Suprapubic skin (tissue), 4 donors: ENCODE data around the gene INPP4B. TPM values are rescaled to one million over a fixed set of nuclear protein-coding genes. Genes with fewer than 3 reads are reported as not detected.

Source experiments
- DNase-seq, 2 donors: peaks; one replicate each; pipeline ENCODE4 v3.0.0-alpha.2; 2019; ENCODE audit warnings: low spot score in 2 of 2
- H3K27ac ChIP-seq: fragments of 200-600 bp; sonication (generic); one replicate; pipeline ENCODE4 v1.5.1; 2019
- H3K27me3 ChIP-seq: fragments of 200-600 bp; sonication (generic); one replicate; pipeline ENCODE4 v1.5.1; 2019
- H3K36me3 ChIP-seq: fragments of 200-600 bp; sonication (generic); one replicate; pipeline ENCODE4 v1.5.1; 2019
- H3K4me1 ChIP-seq: fragments of 200-600 bp; sonication (generic); one replicate; pipeline ENCODE4 v1.5.1; 2019
- H3K4me3 ChIP-seq: fragments of 200-600 bp; sonication (generic); one replicate; pipeline ENCODE4 v1.5.1; 2019; ENCODE audit warnings: mild to moderate bottlenecking
- H3K9me3 ChIP-seq: fragments of 200-600 bp; sonication (generic); one replicate; pipeline ENCODE4 v1.5.1; 2019
- EP300 ChIP-seq: sonication (generic); formaldehyde crosslinking; IDR thresholded peaks from one replicate; pipeline ENCODE4 v1.6.1; 2017; ENCODE audit warnings: antibody characterized with exemption
- POLR2A ChIP-seq, 2 donors: fragments of 450-650 bp; IDR thresholded peaks; one replicate each; pipeline ENCODE4 v1.6.1; 2017; ENCODE audit warnings: antibody characterized with exemption in 2 of 2, mild to moderate bottlenecking in 2 of 2, moderate library complexity in 2 of 2
- POLR2AphosphoS5 ChIP-seq, 3 donors: sonication (generic); formaldehyde crosslinking; IDR thresholded peaks; one replicate each; pipeline ENCODE4 v1.6.1; 2017; ENCODE audit warnings: antibody characterized with exemption in 3 of 3
- WGBS: methylation state at CpG from one replicate; pipeline ENCODE4 v1.1.5; 2018; 5-methylcytosine and 5-hydroxymethylcytosine counted together
- total RNA-seq, 4 donors: library from RNA; depleted of rRNA; stranded (reverse); fragments of >200 nt; gene quantifications; one replicate each; pipeline ENCODE4 v1.1.0, GENCODE V29; 2016
- TF ChIP-seq, protein P1 (sequence below), 2 donors: fragments of 200-600 bp in 1 of 2; fragments of 450-650 bp in 1 of 2; sonication (generic) in 1 of 2; IDR thresholded peaks; one replicate each; pipeline ENCODE4 v1.5.1; 2016 to 2019; ENCODE audit warnings: antibody characterized with exemption in 2 of 2, mild to moderate bottlenecking in 1 of 2, moderate library complexity in 1 of 2

Gene INPP4B
- total RNA-seq, 4 donors from 2014 or later = 12.4 to 27.4 (median 17.4) TPM

DNA sequence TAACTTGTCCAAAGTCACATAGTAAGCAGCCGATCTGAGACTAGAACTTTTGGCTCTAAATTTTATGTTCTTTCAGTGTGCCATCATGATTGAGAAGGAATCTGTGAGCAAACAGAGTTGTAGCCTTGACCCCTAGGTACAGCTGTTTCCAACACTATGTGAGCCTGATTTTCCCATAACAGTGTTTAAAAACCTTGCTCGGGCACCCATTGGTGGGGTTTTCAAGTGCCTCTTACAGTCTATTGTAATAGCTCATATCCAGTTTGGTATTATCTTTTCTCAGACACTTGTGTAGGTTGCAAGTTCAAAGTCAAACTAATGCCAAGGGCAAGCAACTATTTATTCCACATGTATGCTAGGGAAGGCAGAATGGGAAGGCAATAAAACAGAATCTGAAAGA lies 467.9 kb downstream of the INPP4B start:
- WGBS = 84% methylated on average over 2 of the region's 2 CpGs
- H3K36me3 ChIP-seq = no peaks in the 10 kb centered on the region
- H3K9me3 ChIP-seq = no peaks in the 10 kb centered on the region
- H3K27ac ChIP-seq = no peak overlapping the region
- no peak overlapping the region for H3K4me3 ChIP-seq
- peaks cover 23% of the 10 kb centered on the region for H3K4me1 ChIP-seq
- DNase-seq = no peak
- TF ChIP-seq EP300 (no peak), POLR2A (IDR thresholded peaks at IDR 0.05) (no peak), POLR2AphosphoS5 (IDR thresholded peaks at IDR 0.05) (no peak)
- TF ChIP-seq, protein P1, sequence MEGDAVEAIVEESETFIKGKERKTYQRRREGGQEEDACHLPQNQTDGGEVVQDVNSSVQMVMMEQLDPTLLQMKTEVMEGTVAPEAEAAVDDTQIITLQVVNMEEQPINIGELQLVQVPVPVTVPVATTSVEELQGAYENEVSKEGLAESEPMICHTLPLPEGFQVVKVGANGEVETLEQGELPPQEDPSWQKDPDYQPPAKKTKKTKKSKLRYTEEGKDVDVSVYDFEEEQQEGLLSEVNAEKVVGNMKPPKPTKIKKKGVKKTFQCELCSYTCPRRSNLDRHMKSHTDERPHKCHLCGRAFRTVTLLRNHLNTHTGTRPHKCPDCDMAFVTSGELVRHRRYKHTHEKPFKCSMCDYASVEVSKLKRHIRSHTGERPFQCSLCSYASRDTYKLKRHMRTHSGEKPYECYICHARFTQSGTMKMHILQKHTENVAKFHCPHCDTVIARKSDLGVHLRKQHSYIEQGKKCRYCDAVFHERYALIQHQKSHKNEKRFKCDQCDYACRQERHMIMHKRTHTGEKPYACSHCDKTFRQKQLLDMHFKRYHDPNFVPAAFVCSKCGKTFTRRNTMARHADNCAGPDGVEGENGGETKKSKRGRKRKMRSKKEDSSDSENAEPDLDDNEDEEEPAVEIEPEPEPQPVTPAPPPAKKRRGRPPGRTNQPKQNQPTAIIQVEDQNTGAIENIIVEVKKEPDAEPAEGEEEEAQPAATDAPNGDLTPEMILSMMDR (IDR thresholded peaks at IDR 0.05) = no peak
- no peaks in the 10 kb centered on the region for H3K27me3 ChIP-seq

DNA sequence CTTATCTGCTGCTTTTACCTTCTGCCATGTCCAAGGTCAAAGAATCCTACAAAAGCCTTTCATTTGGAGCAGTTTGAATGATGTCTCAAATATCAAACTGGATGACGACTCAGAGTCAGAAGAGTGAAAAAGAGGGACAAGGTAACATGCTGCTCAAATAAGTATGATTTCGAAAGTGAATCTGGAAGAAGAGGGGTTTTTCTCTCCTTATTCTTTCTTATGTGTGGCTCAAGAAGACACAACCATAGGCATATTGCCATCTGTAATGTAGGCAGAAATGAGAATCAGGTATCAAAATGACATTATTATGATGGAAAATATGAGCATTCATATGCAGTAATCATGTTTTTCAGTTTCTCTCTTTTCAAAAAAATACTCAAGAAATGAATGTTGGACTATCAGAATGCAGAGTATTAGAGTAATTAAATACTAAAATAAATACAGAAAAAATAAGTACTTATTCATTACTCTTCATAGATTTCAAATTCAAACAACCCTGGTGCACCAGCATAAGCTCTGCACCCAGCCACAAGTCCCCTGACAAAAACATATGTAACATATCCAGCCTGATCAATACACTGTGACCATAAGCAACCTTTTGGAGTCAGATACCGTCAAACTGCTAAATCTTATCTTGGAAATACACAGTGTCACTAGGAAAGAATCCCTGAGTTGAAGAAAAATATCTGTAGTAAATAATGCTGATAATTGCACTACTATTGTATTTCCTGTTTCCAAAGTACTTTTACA lies 468.6 kb downstream of the INPP4B start:
- no peak for DNase-seq
- Histone ChIP-seq H3K4me1 (peaks cover 25% of the 10 kb centered on the region), H3K27me3 (no peaks in the 10 kb centered on the region), H3K36me3 (no peaks in the 10 kb centered on the region), H3K27ac (no peak overlapping the region), H3K4me3 (no peak overlapping the region), H3K9me3 (no peaks in the 10 kb centered on the region)
- TF ChIP-seq POLR2A (IDR thresholded peaks at IDR 0.05) (no peak), EP300 (no peak), POLR2AphosphoS5 (IDR thresholded peaks at IDR 0.05) (no peak)
- TF ChIP-seq, protein P1 (IDR thresholded peaks at IDR 0.05) = no peak
- WGBS = 86% methylated on average over 3 of the region's 3 CpGs

DNA sequence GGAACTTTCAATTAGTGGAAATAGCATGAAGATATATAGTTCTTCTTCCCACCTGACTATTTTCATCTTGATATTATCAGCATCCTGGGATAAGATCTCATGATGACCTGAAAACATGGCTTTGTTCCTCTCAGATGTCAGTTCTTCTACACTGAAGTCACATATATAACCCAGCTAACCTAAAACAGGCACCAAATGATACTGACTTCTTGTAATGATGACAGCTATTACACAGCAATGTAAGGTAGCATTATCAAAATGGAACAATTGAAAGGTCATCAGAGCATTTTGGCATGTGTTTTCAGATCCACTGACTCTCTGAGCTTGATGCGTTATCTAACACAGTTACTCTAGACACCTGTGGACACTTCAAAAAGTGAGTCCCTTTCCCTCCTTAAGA lies 469.9 kb downstream of the INPP4B start:
- Histone ChIP-seq H3K27ac (no peak overlapping the region), H3K9me3 (no peaks in the 10 kb centered on the region), H3K4me3 (no peak overlapping the region), H3K27me3 (no peaks in the 10 kb centered on the region), H3K36me3 (no peaks in the 10 kb centered on the region), H3K4me1 (peaks cover 25% of the 10 kb centered on the region)
- TF ChIP-seq POLR2AphosphoS5 (IDR thresholded peaks at IDR 0.05) = no peak
- TF ChIP-seq EP300 = no peak
- TF ChIP-seq, protein P1 (IDR thresholded peaks at IDR 0.05) = no peak
- no peak for TF ChIP-seq POLR2A (IDR thresholded peaks at IDR 0.05)
- DNase-seq = no peak
- WGBS = 96% methylated on average over 1 of the region's 1 CpG

DNA sequence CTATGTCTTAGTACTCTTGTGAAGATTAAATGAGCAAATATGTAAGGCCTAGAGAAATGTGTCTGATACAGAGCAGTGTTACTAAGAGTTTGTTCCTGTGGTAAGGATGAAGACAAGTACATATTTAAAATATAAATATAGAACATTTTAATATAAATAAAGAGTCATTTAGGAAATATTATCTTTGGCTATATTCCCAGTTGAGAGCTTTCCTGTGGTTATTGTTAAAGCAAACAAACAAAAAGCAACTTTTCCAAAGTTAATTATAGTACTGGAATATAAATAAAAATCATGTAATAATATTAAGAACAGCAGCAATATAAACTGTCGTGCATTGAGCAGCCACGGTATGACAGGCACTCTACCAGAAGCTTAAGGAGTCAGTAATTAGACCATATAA lies 472.5 kb downstream of the INPP4B start:
- no peak for TF ChIP-seq POLR2AphosphoS5 (IDR thresholded peaks at IDR 0.05)
- no peak for TF ChIP-seq EP300
- TF ChIP-seq, protein P1 (IDR thresholded peaks at IDR 0.05) = no peak
- TF ChIP-seq POLR2A (IDR thresholded peaks at IDR 0.05) = no peak
- peaks cover 10% of the 10 kb centered on the region for H3K4me1 ChIP-seq
- no peak overlapping the region for H3K4me3 ChIP-seq
- no peaks in the 10 kb centered on the region for H3K27me3 ChIP-seq
- H3K27ac ChIP-seq = no peak overlapping the region
- no peaks in the 10 kb centered on the region for H3K9me3 ChIP-seq
- no peak for DNase-seq
- WGBS = 15% methylated on average over 2 of the region's 2 CpGs
- no peaks in the 10 kb centered on the region for H3K36me3 ChIP-seq

DNA sequence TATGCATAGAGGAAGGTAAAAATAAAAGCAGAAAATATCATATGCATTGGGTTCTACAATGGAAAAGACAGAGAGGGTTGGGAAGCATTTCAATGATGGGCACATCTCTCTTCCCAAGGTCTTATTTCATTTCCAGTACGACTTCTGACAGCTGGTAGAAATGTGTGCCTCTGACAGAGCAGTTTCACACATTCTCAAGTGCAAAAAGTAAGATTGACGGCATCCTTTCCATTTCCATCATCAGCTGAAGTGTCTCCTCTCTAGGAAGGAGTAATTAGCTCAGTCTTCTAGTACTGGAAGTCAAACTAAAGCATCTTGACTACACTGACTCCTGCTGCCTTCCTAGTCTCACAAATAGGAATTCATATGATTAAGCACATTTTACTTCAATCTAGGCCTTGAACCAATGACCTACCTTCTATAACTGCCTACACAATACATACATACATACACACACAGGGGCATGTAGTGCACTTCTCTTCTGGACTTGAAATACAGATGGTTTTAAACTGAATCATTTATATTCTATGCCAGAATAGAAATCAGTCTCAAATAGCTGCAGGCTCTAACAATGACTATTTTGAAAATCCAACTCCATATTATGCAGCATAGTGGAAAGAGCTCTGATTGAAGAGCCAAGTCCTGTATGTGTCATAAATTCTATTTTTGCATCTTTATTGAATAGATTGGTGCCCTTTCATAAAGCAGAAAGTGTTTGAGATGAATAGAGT lies 473.4 kb downstream of the INPP4B start:
- Histone ChIP-seq H3K4me3 (no peak overlapping the region), H3K27ac (no peak overlapping the region), H3K4me1 (peaks cover 15% of the 10 kb centered on the region), H3K36me3 (no peaks in the 10 kb centered on the region), H3K27me3 (no peaks in the 10 kb centered on the region), H3K9me3 (no peaks in the 10 kb centered on the region)
- no peak for TF ChIP-seq POLR2A (IDR thresholded peaks at IDR 0.05)
- no peak for TF ChIP-seq POLR2AphosphoS5 (IDR thresholded peaks at IDR 0.05)
- no peak for TF ChIP-seq EP300
- 62% methylated on average over 2 of the region's 2 CpGs for WGBS
- DNase-seq = no peak
